Measurements from ENCODE around the gene SLC9B2.

Gene SLC9B2

DNA sequence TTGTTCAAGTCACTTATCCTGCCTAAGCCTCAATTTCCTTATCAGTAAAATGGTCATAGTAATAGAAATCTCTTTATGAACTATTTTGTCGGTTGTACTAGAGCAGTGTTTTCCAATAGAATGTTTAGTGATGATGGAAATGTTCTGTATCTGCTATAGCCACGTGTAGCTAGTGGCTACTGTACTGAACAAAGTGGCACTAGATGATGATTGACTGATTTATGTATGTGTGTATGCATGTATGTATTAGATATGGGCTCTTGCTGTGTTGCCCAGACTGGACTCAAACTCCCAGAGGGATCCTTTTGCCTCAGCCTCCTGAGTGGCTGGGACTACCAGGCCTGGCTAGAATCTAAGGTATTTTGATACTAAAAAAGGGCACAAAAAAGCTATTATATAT lies 32.4 kb downstream of the SLC9B2 start:
- Histone ChIP-seq H2AFZ (ENCODE audit: low read depth, low read length) (no peak overlapping the region), H3K36me3 (ENCODE audit: insufficient read depth, low read length) (peaks cover 58% of the 10 kb centered on the region), H3K27me3 (ENCODE audit: insufficient read depth, low read length, poor library complexity) (no peaks in the 10 kb centered on the region), H3K4me3 (ENCODE audit: low read depth in 1 of 2, low read length in 2 of 2) (no peak overlapping the region), H3K9ac (ENCODE audit: low read depth, low read length) (no peak overlapping the region), H3K79me2 (ENCODE audit: insufficient read depth, low read length) (no peaks in the 10 kb centered on the region), H4K20me1 (ENCODE audit: insufficient read depth, low read length) (no peaks in the 10 kb centered on the region), H3K4me1 (ENCODE audit: insufficient read depth, low read length) (no peaks in the 10 kb centered on the region), H3K27ac (ENCODE audit: low read length) (no peak overlapping the region), H3K9me3 (ENCODE audit: insufficient read depth, low read length, severe bottlenecking) (no peaks in the 10 kb centered on the region), H3K4me2 (ENCODE audit: insufficient read depth, low read length) (no peak overlapping the region)
- TF ChIP-seq, protein P1, sequence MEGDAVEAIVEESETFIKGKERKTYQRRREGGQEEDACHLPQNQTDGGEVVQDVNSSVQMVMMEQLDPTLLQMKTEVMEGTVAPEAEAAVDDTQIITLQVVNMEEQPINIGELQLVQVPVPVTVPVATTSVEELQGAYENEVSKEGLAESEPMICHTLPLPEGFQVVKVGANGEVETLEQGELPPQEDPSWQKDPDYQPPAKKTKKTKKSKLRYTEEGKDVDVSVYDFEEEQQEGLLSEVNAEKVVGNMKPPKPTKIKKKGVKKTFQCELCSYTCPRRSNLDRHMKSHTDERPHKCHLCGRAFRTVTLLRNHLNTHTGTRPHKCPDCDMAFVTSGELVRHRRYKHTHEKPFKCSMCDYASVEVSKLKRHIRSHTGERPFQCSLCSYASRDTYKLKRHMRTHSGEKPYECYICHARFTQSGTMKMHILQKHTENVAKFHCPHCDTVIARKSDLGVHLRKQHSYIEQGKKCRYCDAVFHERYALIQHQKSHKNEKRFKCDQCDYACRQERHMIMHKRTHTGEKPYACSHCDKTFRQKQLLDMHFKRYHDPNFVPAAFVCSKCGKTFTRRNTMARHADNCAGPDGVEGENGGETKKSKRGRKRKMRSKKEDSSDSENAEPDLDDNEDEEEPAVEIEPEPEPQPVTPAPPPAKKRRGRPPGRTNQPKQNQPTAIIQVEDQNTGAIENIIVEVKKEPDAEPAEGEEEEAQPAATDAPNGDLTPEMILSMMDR (IDR thresholded peaks at IDR 0.05; ENCODE audit: borderline replicate concordance, extremely low read depth, low read length, poor library complexity, severe bottlenecking) = no peak
- TF ChIP-seq EZH2 (IDR thresholded peaks at IDR 0.05; ENCODE audit: borderline replicate concordance, low read depth, low read length, severe bottlenecking) = no peak
- ATAC-seq (ENCODE audit: insufficient read depth, low read depth) (no peak), DNase-seq (no peak)

DNA sequence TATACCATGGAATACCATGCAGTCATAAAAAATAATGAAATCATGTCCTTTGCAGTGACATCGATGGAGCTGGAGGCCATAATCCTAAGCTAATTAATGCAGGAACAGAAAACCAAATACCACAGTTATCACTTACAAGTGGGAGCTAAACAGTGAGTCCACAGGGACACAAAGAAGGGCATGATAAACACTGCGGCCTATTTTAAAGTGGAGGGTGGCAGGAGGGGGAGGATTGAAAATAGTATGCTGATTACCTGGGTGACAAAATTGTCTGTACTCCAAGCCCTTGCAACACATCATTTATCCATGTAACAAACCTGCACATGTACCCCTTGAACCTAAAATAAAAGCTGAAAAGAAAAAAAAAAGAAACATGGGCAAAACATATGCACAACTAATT lies 40.4 kb downstream of the SLC9B2 start:
- DNase-seq = no peak

GRCh38 chr4:103032574-103032973 lies 44.0 kb downstream of the SLC9B2 start:
- H3K36me3 ChIP-seq (ENCODE audit: insufficient read depth, low read length) = peaks cover 43% of the 10 kb centered on the region
- no peak overlapping the region for H3K27ac ChIP-seq (ENCODE audit: low read length)
- DNase-seq (peak; percentile 24), ATAC-seq (ENCODE audit: insufficient read depth, low read depth) (peak; percentile 91)
- H3K9ac ChIP-seq (ENCODE audit: low read depth, low read length) = no peak overlapping the region
- H3K4me3 ChIP-seq (ENCODE audit: low read depth in 1 of 2, low read length in 2 of 2) = no peak overlapping the region
- H3K79me2 ChIP-seq (ENCODE audit: insufficient read depth, low read length) = no peaks in the 10 kb centered on the region
- no peak overlapping the region for H3K4me2 ChIP-seq (ENCODE audit: insufficient read depth, low read length)
- H4K20me1 ChIP-seq (ENCODE audit: insufficient read depth, low read length) = no peaks in the 10 kb centered on the region
- TF ChIP-seq, protein P1 (IDR thresholded peaks at IDR 0.05; ENCODE audit: borderline replicate concordance, extremely low read depth, low read length, poor library complexity, severe bottlenecking) = peak; percentile 66
- TF ChIP-seq EZH2 (IDR thresholded peaks at IDR 0.05; ENCODE audit: borderline replicate concordance, low read depth, low read length, severe bottlenecking) = no peak
- H3K9me3 ChIP-seq (ENCODE audit: insufficient read depth, low read length, severe bottlenecking) = no peaks in the 10 kb centered on the region
- H2AFZ ChIP-seq (ENCODE audit: low read depth, low read length) = no peak overlapping the region
- H3K27me3 ChIP-seq (ENCODE audit: insufficient read depth, low read length, poor library complexity) = no peaks in the 10 kb centered on the region
- H3K4me1 ChIP-seq (ENCODE audit: insufficient read depth, low read length) = no peaks in the 10 kb centered on the region

More for the DNA sequence above, 40.4 kb downstream of the SLC9B2 start:
- ATAC-seq (ENCODE audit: insufficient read depth, low read depth) = no peak
- H3K9ac ChIP-seq (ENCODE audit: low read depth, low read length) = no peak overlapping the region
- no peak overlapping the region for H3K4me2 ChIP-seq (ENCODE audit: insufficient read depth, low read length)
- H3K4me1 ChIP-seq (ENCODE audit: insufficient read depth, low read length) = no peaks in the 10 kb centered on the region
- no peaks in the 10 kb centered on the region for H3K27me3 ChIP-seq (ENCODE audit: insufficient read depth, low read length, poor library complexity)
- no peaks in the 10 kb centered on the region for H3K9me3 ChIP-seq (ENCODE audit: insufficient read depth, low read length, severe bottlenecking)
- peaks cover 28% of the 10 kb centered on the region for H3K36me3 ChIP-seq (ENCODE audit: insufficient read depth, low read length)
- TF ChIP-seq, protein P1 (IDR thresholded peaks at IDR 0.05; ENCODE audit: borderline replicate concordance, extremely low read depth, low read length, poor library complexity, severe bottlenecking) = no peak
- TF ChIP-seq EZH2 (IDR thresholded peaks at IDR 0.05; ENCODE audit: borderline replicate concordance, low read depth, low read length, severe bottlenecking) = no peak
- H3K27ac ChIP-seq (ENCODE audit: low read length) = no peak overlapping the region
- H3K79me2 ChIP-seq (ENCODE audit: insufficient read depth, low read length) = no peaks in the 10 kb centered on the region
- H3K4me3 ChIP-seq (ENCODE audit: low read depth in 1 of 2, low read length in 2 of 2) = no peak overlapping the region
- no peak overlapping the region for H2AFZ ChIP-seq (ENCODE audit: low read depth, low read length)
- no peaks in the 10 kb centered on the region for H4K20me1 ChIP-seq (ENCODE audit: insufficient read depth, low read length)

DNA sequence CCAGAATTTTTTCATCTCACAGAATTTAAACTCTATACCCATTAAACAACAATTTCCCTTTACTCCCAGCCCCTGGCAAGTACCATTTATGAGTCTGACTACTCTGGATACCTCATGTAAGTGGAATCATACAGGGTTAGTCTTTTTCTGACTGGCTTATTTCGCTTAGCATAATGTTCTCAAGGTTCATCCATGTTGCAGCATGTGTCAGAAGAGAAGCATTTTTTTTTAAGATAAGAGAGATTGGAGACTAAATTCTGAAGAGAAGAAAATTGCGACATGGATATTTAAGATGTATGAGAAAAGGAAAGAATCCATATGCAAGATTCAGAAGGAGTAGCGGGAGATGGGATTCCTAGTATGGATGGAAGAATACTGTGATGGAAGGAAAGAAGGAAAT lies 45.8 kb downstream of the SLC9B2 start:
- no peak overlapping the region for H2AFZ ChIP-seq (ENCODE audit: low read depth, low read length)
- H3K27me3 ChIP-seq (ENCODE audit: insufficient read depth, low read length, poor library complexity) = no peaks in the 10 kb centered on the region
- TF ChIP-seq, protein P1 (IDR thresholded peaks at IDR 0.05; ENCODE audit: borderline replicate concordance, extremely low read depth, low read length, poor library complexity, severe bottlenecking) = no peak
- TF ChIP-seq EZH2 (IDR thresholded peaks at IDR 0.05; ENCODE audit: borderline replicate concordance, low read depth, low read length, severe bottlenecking) = no peak
- no peak overlapping the region for H3K4me3 ChIP-seq (ENCODE audit: low read depth in 1 of 2, low read length in 2 of 2)
- no peak overlapping the region for H3K9ac ChIP-seq (ENCODE audit: low read depth, low read length)
- H3K79me2 ChIP-seq (ENCODE audit: insufficient read depth, low read length) = no peaks in the 10 kb centered on the region
- no peaks in the 10 kb centered on the region for H3K4me1 ChIP-seq (ENCODE audit: insufficient read depth, low read length)
- H3K27ac ChIP-seq (ENCODE audit: low read length) = no peak overlapping the region
- no peaks in the 10 kb centered on the region for H3K9me3 ChIP-seq (ENCODE audit: insufficient read depth, low read length, severe bottlenecking)
- DNase-seq = no peak
- no peaks in the 10 kb centered on the region for H4K20me1 ChIP-seq (ENCODE audit: insufficient read depth, low read length)
- ATAC-seq (ENCODE audit: insufficient read depth, low read depth) = no peak
- H3K4me2 ChIP-seq (ENCODE audit: insufficient read depth, low read length) = no peak overlapping the region
- peaks cover 39% of the 10 kb centered on the region; the same call in 1 of the 2 replicates for H3K36me3 ChIP-seq (ENCODE audit: insufficient read depth, low read length)

Measured in DND-41 (cell line).